ENCODE data around the gene MEAK7.

GRCh38 chr16:84471316-84471715 lies 33.1 kb downstream of the MEAK7 start:
- no peak for TF ChIP-seq CTCF (IDR thresholded peaks at IDR 0.05)
- no peak for TF ChIP-seq POLR2A (IDR thresholded peaks at IDR 0.05)
